NCI-H146 (cell line): ENCODE data around the gene COX7C.

Experiments
- DNase-seq: peaks from one replicate; lab custom pipeline; 2025; lab: John Stamatoyannopoulos, UW

Gene COX7C

GRCh38 chr5:86665984-86666760 is 48.4 kb downstream of the COX7C start:
- DNase-seq, result no peak

- no peak for DNase-seq
These were observed 49.2 kb downstream of the COX7C start for GRCh38 chr5:86666981-86667380.
